Activated naive CD8-positive, alpha-beta T cell treated with anti-CD3 and anti-CD28 coated beads, Interleukin-2, amount 50 U/mL, for 16 hours (primary cell): ENCODE data around the gene MRPL51.
"Not testable (repeated sequence)": the region's sequence is repeated elsewhere in the genome, so short reads cannot be mapped to it uniquely, and the experiment has no call there.

Experiments
- DNase-seq: peaks from one replicate; pipeline ENCODE4 v3.0.0-alpha.2; 2020; ENCODE audit warnings: low read depth, low spot score

The MRPL51 gene

DNA sequence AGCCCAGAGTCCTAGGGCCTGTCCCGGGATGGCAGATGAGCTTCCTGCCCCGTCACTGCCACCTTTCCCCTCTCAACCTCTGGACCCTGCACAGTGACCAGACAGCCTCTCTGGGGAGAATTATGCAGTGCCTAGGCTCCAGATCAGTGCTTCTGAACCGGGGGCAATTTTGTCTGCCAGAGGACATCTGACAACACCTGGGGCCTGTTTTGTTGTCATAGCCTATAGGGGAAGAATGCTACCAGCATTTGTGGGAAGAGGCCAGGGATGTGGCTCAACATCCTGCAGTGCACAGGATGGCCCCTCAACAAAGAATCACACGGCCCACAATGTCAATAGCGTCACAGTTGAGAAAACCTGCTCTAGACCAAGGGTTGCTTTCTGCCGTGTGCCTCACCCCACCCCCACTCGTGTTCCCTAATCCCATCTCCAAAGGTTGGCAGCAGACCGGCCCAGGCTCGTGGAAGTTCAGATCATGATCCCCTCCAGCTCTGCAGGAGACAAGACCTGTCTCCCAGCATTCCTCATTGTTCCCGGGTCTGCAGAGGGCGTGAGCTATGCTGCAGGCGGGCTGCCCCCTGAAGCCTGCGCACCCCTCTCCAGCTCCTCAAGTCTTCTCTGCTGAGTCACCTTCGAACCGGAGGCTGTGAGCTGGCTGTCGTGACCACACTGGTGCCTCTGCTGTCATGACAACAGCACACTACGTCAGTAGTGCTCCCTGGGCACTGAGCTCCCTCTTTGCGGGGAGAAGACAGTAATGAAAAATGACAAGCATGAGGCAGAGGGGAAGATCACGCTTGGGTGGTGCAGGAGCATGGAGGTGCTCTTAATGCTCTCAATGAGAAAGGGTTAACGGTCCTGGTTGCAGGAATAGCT is 39.2 kb upstream of the MRPL51 start:
- DNase-seq, result peak; percentile 64

DNA sequence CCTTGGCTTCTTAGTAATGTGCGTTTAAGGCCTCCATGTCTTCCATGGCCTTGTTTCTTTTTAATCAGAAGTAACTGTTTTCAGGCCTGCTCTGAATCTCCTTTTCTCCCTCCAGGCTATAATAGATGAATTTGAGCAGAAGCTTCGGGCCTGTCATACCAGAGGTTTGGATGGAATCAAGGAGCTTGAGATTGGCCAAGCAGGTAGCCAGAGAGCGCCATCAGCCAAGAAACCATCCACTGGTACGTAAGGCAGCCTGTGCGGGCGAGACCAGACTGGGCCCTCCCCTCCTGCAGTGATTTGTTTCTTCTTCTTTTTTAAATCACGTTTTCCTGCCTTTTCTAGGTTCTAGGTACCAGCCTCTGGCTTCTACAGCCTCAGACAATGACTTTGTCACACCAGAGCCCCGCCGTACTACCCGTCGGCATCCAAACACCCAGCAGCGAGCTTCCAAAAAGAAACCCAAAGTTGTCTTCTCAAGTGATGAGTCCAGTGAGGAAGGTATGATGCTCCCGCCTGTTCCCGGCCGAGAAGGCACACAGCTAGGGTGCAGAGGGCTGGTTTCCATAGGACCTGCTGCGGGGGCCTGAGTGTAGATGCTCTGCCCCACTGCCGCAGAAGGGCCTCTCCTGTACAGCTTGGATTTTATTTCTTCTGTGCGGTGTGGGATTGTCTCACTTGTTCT is 37.7 kb upstream of the MRPL51 start:
- DNase-seq, result no peak

DNA sequence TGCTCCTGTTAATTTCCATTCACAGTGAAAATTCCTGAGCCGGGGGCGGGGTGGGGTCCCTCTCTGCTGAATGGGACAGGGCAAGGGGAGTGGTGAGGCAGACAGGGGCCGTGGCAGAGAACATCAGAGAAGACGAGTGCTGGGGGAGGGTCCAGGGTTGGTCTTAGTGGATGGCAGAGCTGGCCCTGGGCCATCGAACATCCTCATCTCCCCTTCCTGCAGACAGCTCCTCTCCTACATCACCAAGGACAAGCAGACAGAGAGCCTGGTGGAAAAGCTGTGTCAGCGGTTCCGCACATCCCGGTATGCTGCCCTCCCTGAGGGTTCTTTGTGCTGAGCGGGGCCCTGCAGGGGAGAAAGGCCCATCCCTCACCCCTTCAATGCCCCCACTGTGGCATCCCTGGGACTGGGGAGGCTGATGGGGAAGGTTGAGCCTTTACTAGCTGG is 36.3 kb upstream of the MRPL51 start:
- no peak for DNase-seq

DNA sequence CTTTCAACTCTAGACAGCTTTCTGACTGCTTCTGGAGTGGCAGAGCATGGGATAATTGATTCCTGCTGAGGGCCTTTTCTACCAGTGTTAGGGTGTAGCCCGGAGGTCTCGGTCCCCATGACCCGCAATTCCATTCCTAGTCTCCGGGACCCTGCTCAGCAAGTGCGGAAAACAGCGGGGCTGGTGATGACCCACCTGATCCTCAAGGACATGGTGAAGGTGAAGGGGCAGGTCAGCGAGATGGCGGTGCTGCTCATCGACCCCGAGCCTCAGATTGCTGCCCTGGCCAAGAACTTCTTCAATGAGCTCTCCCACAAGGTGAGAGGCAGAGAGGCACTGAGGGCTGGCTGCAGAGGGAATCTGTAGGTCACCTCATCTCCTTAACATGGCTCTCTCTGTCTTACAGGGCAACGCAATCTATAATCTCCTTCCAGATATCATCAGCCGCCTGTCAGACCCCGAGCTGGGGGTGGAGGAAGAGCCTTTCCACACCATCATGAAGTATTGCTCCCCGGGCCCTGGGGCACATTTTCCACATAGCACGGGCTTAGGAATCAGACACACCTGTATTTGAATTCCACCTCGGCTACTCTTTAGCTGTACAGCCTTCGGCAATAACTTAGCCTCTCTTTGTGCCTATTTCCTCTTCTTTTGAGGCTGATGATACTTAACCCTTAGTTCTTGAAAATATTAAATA is 35.6 kb upstream of the MRPL51 start:
- no peak for DNase-seq

DNA sequence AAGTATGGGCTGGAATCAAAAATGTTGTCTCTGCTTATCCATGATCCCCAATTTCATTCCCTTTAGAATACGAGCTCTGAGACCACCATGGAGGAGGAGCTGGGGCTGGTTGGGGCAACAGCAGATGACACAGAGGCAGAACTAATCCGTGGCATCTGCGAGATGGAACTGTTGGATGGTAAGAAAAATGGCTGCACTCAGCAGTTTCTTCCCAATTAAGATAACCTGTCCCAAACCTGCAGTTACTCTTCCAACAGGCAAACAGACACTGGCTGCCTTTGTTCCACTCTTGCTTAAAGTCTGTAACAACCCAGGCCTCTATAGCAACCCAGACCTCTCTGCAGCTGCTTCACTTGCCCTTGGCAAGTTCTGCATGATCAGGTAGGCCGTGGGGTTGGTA is 34.6 kb upstream of the MRPL51 start:
- no peak for DNase-seq

DNA sequence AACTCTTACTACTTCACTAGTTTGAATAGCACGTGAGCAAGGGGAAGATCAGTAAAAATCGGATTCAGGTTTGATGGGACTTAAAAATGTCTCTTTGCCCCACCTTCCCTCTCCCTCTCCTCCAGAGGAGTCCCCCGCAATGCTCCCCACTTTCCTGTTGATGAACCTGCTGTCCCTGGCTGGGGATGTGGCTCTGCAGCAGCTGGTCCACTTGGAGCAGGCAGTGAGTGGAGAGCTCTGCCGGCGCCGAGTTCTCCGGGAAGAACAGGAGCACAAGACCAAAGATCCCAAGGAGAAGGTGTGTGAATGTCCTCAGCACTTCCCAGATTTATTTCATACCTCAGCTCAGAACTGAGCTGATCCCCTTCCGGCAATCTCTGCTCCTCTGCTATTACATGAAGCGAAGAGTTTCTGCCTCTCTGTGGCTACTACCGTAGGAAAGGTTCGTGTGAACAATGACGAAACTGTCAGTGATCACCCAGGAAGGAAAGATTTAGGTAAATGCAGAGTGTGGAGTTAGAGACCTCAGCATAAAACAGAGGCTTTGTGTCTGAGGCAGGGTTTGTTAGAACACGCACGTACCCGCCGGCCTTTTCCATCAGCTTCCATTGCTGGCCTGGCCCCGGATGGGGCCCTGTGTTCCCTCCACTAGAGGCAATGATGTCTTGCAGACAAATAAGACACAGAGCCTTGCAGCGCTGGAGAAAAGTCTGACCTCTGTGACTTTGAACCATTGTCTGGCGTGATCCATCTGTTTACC is 33.9 kb upstream of the MRPL51 start:
- no peak for DNase-seq

DNA sequence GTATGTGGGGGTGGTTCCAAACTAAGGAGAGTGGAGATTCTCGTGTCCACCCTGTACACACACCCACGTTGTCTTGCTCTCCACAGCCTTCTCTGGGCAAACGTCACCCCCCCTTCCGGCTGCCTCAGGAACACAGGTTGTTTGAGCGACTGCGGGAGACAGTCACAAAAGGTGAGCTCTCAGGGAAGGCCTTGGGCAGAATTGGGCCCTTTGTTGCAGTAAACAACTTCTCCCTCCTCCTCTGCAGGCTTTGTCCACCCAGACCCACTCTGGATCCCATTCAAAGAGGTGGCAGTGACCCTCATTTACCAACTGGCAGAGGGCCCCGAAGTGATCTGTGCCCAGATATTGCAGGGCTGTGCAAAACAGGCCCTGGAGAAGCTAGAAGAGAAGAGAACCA is 33.1 kb upstream of the MRPL51 start:
- DNase-seq, result no peak

DNA sequence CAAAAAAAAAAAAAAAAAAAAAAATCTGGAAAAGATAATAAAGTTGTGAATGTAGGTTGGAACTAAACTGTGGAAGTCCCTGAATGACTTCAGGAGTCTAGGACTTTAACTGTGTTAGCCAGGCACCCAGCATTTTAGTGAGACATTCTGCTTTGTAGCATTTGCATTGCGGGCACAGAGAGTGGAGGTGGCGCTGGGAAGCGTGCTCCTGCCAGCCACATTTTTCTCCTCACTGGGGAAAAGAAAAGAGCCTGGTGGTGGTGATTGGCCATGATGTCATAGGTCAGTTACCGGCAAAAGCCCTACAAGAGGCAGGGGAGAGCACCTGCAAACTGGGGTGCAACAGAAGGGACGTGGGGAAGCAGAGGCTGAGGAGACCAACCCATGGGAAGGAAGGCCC is 31.6 kb upstream of the MRPL51 start:
- DNase-seq, result no peak

DNA sequence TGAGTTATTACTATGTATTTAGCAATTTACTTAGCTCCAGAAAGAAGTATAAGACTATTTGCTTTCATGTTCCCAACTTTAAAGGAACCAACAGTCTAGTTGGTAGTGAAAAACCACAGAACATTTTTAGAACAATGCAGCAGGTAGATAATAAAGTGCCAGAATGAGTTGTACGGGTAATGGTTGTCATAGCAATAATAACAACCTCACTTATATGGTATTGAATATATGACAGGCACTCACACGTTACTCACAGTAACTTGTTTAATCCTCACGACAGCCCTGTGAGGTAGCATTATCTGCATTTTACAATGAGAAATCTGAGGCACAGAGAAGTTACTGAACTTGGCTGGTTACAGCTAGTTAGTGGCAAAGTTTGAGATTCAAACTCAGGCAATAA is 30.6 kb upstream of the MRPL51 start:
- DNase-seq, result no peak

DNA sequence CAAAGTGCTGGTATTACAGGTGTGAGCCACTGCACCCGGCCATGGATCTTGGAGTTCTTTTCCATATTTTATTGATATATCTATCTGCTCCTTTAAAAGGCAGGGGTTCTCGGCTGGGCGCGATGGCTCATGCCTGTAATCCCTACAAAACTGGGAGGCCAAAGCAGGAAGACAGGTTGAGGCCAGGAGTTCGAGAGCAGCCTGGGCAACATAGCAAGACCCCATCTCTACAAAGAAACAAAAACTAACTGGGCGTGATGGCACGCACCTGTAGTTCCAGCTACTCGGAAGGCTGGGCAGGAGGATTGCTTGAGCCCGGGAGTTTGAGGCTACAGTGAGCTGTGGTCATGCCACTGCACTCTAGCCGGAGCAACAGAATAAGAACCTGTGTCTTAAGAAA is 29.1 kb upstream of the MRPL51 start:
- DNase-seq, result no peak

DNA sequence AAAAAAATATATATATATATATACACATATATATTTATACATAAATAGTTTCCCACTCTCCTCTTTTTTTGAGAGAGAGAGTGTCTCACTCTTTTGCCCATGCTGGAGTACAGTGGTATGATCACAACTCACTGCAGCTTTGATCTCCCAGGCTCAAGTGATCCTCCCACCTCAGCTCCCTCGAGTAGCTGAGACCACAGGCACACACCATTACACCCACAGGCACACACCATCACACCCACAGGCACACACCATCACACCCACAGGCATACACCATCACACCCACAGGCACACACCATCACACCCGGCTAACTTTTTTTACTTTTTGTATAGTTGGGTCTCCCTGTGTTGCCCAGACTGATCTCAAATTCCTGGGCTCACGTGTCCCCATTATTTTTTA is 27.1 kb upstream of the MRPL51 start:
- DNase-seq, result no peak

DNA sequence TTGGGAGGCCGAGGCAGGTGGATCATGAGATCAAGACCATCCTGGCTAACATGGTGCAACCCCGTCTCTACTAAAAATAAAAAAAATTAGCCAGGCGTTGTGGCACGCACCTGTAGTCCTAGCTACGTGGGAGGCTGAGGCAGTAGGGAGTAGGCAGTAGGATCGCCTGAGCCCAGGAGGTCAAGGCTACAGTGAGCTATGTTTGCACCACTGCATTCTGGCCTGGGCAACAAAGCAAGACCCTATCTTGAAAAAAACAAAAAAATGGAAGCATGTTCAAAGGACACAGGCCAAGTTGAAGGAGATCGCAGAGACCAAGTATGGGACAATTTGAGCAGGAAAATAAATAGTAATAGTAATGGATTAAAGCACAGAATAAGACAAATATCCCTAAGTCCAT is 15.0 kb upstream of the MRPL51 start:
- DNase-seq, result no peak

DNA sequence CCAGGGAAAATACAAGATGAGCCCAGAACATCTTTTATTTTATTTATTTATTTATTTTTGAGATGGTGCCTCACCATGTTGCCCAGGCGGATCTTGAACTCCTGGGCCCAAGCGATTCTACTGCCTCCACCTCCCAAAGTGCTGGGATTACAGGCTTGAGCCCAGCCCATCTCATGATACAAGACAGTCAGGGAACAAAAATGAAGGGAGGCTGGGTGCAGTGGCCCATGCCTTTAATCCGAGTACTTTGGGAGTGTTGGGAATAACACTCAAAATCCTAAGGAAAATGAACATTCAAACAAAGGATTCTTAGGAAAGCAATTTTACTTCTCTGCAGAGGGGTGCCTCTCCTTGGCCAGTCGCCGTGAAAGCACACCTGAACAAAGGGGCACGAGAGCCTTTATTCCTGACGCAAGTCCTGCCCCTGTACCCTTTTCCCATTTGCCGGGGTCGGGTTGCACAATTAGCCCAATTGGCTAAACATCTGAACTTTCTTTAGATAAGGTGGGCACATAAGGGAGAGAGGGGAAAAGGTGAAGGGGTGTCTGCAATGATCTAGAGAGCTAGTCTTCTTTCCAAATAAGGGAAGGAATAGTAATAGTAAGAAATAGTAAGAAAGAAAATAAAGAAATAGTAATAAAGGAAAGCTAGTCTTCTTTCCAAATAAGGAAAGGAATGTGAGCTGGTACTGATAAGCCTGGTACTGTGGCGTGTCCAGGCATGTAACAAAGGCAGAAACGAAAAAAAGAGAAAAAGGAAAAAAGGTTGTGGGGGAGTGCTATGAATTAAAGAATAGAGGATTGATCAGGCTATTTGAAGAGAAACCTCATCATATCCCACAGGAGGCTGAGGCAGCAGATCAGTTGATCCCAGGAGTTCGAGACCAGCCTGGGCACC is 14.3 kb upstream of the MRPL51 start:
- no peak for DNase-seq

DNA sequence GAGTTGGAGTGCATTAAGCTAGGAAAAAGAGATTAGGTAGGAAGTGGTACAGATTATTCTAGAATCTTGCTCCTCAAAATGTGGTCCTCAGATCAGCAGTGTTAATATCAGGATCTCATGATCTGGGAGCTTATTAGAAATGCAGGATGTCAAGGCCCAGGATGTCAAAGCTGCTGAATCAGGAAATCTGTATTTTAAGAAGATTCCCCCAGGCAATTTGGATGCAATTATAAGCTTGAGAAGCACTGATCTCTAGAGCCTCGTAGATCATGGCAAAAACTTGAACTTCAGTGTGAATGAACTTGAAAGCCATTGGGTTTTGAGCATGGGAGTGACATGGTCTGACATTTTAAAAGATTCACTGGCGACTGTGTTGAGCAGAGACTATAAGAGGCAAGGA is 7.4 kb upstream of the MRPL51 start:
- no peak for DNase-seq

DNA sequence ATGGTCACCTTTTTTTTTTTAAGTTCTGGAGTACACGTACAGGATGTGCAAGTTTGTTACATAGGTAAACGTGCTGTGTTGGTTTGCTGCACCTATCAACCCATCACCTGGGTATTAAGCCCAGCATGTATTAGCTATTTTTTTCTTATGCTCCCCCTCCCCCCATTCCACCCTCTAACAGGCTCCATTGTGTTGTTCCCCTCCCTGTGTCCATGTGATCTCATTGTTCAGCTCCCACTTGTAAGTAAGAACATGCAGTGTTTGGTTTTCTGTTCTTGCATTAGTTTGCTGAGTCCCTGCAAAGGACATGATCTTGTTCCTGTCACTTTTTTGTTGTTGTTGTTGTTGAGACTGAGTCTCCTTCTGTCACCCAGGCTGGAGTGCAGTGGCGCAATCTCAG is 4.2 kb upstream of the MRPL51 start:
- not testable (repeated sequence) for DNase-seq

DNA sequence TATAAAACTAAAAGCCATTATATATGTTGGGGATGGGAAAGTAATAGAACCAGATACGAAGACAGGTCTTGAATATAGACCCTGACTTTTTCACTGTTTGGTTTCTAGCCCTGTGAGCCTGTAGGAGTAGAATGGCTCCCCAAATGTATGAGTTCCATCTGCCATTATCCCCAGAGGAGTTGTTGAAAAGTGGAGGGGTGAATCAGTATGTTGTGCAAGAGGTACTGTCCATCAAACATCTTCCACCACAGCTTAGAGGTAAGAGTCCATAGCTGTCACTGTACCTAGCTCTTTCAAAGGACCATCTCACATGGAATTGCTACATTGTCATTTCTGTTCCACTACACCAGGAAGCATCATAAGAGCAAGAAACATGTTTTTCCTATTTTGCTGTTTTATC is 1.9 kb upstream of the MRPL51 start:
- no peak for DNase-seq

DNA sequence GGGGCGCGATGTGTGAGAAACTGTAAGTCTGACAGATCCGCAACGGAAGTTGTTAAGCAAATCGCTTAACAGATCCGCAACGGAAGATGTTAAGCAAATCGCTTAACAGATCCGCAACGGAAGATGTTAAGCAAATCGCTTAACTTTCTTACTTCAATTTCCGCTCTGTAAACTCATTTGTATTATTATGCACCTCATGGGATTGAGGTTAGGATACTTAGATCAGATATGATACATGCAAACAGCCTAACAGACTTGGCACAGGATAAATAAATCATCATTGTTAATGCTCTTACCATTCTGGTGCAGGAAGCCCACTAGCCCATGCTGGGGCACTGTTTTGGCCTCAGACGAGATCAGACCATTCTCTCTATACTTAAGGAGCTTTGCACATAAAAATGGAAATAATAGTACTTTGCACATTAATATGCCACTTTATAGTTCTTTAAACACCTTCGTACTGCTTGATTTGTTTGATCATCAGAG is 1.2 kb upstream of the MRPL51 start:
- no peak for DNase-seq

DNA sequence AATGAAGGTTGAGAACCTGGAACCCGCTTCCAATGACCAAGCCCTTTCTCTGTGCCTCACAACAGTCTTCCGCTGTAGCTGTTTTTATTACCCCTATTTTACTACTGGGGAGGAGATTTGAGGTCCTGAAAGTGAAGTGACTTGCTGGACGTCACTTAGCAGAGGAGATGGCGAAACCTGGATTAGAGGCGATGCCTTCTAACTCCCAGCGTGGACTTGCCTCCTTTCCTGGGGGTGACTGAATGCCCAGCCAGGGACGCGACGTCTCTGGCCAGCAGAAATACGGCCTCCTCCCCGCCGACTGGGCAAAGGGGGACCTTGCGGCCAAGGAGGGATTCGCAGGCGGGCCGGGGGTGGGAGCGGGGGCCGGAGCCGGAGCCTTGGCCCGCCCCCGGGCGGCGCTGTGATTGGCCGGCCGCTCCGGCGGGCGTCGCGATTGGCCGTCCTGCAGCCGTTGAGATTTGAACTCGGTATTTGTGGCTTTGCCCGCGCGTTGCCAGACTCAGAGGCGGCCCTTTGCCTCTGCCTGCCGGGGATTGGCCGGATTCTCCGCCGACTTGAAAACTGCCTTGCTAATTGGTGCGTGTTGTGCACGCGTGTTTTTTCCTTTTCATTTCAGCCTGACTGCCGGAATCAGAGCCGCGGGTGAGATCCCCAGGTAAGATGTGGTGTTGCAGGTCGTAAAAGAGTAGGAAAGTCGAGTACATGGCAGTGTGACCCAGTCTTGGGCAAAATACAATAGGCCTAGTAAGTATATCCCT is 615 bp upstream of the MRPL51 start, which contains the start of gene NCAPD2:
Gene NCAPD2, plus strand, starts transcription at position 606 of the 761 bp plus-strand sequence. CDS start 997 bp downstream, outside the sequence.
- peak; percentile 81 for DNase-seq

DNA sequence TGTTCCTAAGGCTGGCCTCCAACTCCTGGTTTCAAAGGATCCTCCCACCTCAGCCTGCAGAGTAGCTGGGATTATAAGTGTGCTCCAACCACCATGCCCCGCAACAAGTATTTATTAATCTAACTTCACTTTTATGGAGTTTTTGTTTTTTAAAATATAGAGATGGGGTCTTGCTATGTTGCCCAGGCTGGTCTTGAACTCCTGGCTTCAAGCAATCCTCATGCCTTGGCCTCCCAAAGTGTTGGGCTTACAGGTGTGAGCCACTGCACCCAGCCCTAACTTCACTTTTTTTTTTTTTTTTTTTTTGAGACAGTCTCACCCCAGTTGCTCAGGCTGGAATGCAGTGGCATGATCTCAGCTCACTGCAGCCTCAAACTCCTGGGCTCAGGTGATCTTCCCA is 2.4 kb downstream of the MRPL51 start:
- not testable (repeated sequence) for DNase-seq

DNA sequence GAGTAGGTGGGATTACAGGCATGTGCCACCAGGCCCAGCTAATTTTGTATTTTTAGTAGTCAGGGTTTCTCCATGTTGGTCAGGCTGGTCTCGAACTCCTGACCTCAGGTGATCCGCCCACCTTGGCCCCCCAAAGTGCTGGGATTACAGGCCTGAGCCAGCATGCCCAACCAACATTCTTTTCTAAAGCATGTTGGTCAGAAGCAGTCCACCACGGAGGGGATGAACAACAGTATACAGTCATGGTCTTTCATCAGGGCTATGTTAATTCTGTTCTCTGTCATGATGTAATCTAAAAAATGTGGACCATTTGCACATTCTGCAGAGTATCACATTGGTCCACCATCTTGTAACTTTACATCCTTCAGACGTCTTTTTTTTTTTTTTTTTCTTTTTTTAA is 3.6 kb downstream of the MRPL51 start:
- DNase-seq, result no peak
